Rectal smooth muscle tissue (tissue), 1 donor: ENCODE results near the gene PCDHGA1.

Source experiments
- H3K27ac ChIP-seq: one replicate; pipeline ENCODE4 v1.7.0; 2013; ENCODE audit warnings: low read depth, low read length, inconsistent platforms
- H3K27me3 ChIP-seq: one replicate; pipeline ENCODE4 v1.7.0; 2013; ENCODE audit warnings: low read length; ENCODE audit not compliant: control insufficient read depth, insufficient read depth
- H3K36me3 ChIP-seq: one replicate; pipeline ENCODE4 v1.7.0; 2013; ENCODE audit warnings: low read length; ENCODE audit not compliant: control insufficient read depth, insufficient read depth
- H3K4me1 ChIP-seq: one replicate; pipeline ENCODE4 v1.7.0; 2013; ENCODE audit warnings: low read length; ENCODE audit not compliant: control insufficient read depth, insufficient read depth
- H3K4me3 ChIP-seq: one replicate; pipeline ENCODE4 v1.7.0; 2013; ENCODE audit warnings: low read length
- H3K9ac ChIP-seq: one replicate; pipeline ENCODE4 v1.7.0; 2013; ENCODE audit warnings: low read length

PCDHGA1 gene

DNA sequence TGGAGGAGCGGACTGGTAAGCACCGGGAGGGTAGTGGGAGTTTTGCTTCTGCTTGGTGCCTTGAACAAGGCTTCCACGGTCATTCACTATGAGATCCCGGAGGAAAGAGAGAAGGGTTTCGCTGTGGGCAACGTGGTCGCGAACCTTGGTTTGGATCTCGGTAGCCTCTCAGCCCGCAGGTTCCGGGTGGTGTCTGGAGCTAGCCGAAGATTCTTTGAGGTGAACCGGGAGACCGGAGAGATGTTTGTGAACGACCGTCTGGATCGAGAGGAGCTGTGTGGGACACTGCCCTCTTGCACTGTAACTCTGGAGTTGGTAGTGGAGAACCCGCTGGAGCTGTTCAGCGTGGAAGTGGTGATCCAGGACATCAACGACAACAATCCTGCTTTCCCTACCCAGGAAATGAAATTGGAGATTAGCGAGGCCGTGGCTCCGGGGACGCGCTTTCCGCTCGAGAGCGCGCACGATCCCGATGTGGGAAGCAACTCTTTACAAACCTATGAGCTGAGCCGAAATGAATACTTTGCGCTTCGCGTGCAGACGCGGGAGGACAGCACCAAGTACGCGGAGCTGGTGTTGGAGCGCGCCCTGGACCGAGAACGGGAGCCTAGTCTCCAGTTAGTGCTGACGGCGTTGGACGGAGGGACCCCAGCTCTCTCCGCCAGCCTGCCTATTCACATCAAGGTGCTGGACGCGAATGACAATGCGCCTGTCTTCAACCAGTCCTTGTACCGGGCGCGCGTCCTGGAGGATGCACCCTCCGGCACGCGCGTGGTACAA lies 146.0 kb downstream of the PCDHGA1 start:
- H3K4me1 ChIP-seq, result peaks cover 26% of the 10 kb centered on the region
- peak overlapping the region; percentile 97 for H3K4me3 ChIP-seq
- H3K9ac ChIP-seq, result peak overlapping the region; percentile 64
- H3K27me3 ChIP-seq, result no peaks in the 10 kb centered on the region
- H3K27ac ChIP-seq, result peak overlapping the region; percentile 91
- no peaks in the 10 kb centered on the region for H3K36me3 ChIP-seq

DNA sequence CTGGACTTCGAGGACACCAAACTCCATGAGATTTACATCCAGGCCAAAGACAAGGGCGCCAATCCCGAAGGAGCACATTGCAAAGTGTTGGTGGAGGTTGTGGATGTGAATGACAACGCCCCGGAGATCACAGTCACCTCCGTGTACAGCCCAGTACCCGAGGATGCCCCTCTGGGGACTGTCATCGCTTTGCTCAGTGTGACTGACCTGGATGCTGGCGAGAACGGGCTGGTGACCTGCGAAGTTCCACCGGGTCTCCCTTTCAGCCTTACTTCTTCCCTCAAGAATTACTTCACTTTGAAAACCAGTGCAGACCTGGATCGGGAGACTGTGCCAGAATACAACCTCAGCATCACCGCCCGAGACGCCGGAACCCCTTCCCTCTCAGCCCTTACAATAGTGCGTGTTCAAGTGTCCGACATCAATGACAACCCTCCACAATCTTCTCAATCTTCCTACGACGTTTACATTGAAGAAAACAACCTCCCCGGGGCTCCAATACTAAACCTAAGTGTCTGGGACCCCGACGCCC lies 146.8 kb downstream of the PCDHGA1 start:
- Histone ChIP-seq H3K4me1 (peaks cover 26% of the 10 kb centered on the region), H3K4me3 (peak overlapping the region; percentile 97), H3K36me3 (no peaks in the 10 kb centered on the region), H3K27ac (peak overlapping the region; percentile 91), H3K9ac (no peak overlapping the region), H3K27me3 (no peaks in the 10 kb centered on the region)

DNA sequence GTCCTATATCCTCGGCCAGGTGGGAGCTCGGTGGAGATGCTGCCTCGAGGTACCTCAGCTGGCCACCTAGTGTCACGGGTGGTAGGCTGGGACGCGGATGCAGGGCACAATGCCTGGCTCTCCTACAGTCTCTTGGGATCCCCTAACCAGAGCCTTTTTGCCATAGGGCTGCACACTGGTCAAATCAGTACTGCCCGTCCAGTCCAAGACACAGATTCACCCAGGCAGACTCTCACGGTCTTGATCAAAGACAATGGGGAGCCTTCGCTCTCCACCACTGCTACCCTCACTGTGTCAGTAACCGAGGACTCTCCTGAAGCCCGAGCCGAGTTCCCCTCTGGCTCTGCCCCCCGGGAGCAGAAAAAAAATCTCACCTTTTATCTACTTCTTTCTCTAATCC lies 147.5 kb downstream of the PCDHGA1 start:
- H3K27me3 ChIP-seq, result no peaks in the 10 kb centered on the region

DNA sequence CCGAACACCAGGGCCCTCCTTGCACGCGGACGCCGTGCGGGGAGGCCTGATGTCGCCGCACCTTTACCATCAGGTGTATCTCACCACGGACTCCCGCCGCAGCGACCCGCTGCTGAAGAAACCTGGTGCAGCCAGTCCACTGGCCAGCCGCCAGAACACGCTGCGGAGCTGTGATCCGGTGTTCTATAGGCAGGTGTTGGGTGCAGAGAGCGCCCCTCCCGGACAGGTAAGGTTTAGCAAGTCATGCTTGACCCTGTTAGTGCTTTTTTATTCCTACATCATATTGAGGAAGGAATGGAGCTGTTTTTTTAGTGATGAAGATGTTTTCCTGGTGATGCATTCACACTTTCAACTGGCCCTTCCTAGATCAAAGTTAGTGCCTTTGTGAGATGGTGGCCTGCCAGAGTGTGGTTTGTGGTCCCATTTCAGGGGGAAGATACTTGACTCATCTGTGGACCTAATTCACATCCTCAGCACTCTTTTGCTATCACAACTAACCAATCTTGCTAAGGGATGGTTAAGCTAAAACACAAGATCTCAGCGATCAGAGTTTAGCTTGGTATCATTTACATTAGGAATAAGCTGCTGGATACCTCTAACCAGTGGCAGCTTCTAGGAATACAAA lies 148.1 kb downstream of the PCDHGA1 start:
- Histone ChIP-seq H3K27ac (no peak overlapping the region), H3K4me3 (peak overlapping the region; percentile 97), H3K9ac (peak overlapping the region; percentile 4), H3K36me3 (no peaks in the 10 kb centered on the region), H3K27me3 (no peaks in the 10 kb centered on the region), H3K4me1 (peaks cover 26% of the 10 kb centered on the region)

More for the DNA sequence above, 147.5 kb downstream of the PCDHGA1 start:
- H3K4me1 ChIP-seq, result peaks cover 26% of the 10 kb centered on the region
- peak overlapping the region; percentile 97 for H3K4me3 ChIP-seq
- no peak overlapping the region for H3K27ac ChIP-seq
- no peak overlapping the region for H3K9ac ChIP-seq
- no peaks in the 10 kb centered on the region for H3K36me3 ChIP-seq

DNA sequence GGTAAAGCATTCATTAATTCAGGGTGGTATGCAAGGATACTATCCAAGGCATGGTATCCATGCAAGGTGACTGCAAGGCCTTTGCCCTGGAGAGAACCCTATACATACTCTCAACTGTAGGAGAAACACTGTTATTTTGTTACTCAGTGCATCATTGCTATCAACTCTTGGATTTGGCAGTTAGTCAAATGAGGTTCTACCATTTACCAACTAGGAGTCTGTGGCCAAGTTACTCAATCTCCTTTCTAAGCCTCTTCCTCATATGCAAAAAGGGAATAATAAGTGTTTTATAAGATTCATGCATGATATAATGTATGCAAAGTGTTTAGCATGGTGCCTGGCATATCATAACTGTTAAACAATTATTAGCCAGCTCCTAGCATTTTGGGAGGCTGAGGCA lies 149.5 kb downstream of the PCDHGA1 start:
- H3K36me3 ChIP-seq, result no peaks in the 10 kb centered on the region
- H3K27me3 ChIP-seq, result no peaks in the 10 kb centered on the region
- H3K27ac ChIP-seq, result no peak overlapping the region
- no peak overlapping the region for H3K4me3 ChIP-seq
- peaks cover 31% of the 10 kb centered on the region for H3K4me1 ChIP-seq
- H3K9ac ChIP-seq, result no peak overlapping the region

DNA sequence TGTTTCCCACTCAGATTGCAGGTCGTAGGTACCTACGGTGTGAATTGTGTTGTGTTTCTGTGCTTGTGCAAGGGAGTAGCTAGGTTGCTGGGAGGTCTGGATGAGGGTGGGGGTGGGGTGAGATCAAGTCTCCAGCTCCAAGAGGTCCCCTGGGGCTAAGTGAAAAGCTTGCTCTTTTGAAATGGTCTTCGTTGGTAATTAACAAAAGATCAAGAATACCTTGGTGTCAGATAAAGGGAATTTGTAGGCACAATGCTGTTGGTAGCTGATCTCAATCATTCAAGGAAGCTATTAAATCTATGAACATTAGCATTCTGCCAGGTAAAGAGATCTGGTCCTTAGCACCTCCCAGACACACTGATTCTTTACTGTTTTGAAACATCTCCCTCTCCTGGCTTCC lies 153.6 kb downstream of the PCDHGA1 start:
- Histone ChIP-seq H3K27me3 (no peaks in the 10 kb centered on the region), H3K9ac (no peak overlapping the region), H3K4me1 (peaks cover 19% of the 10 kb centered on the region), H3K4me3 (no peak overlapping the region), H3K27ac (no peak overlapping the region), H3K36me3 (no peaks in the 10 kb centered on the region)

DNA sequence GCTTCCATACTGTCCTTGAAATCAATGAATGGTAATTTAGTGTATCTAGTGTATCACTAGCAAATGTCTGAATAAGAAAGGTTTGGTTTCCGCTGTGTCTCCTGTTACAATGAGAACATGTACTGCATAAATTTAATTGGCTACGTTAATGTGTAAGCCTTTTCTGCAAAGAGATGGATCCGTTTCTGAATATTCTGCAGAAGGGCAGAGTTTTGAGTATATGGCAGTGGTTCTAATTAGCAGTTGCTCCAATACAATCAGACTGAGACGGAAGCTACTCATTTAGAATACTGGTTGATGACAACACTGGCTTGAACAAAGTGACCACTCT lies 154.0 kb downstream of the PCDHGA1 start:
- H3K4me3 ChIP-seq, result peak overlapping the region; percentile 58
- no peak overlapping the region for H3K9ac ChIP-seq

DNA sequence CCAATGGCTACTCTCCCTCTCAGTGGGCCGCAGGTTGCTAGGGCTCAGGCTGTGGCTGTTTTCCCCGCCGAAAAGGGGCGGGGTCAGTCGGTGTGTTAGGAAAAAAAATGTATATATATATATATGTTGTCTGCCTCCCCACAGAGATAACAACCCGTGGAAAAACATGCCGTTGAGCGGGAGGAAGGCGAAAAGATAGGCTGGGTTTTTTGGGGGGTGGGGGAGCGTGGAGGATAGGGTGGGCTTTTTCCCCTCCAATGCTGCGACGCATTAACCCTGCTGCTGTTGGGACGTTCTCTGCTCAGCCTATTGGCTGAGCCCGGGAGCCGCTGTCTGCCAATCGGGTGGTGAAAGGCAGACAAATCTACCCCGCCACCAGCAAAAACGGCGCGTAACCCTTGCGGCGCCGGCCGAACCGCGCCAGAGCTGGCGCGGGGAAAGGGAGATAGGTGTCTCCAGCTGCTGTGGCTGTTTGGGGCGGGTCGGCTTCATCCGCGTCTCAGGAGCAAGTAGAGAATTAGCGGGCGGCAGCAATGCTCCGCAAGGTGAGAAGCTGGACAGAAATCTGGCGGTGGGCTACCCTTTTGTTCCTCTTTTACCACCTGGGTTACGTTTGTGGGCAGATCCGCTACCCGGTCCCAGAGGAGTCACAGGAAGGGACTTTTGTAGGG lies 154.5 kb downstream of the PCDHGA1 start, which contains the start of gene PCDHGC4:
Gene PCDHGC4 (plus strand): TSS at position 390 of the 671 bp plus-strand sequence. CDS start 144 bp downstream, at position 534.
- Histone ChIP-seq H3K4me3 (peak within 1 kb of the TSS; percentile 58), H3K27ac (no peak within 1 kb of the TSS), H3K4me1 (peaks cover 16% of the 10 kb centered on the region), H3K27me3 (no peaks in the 10 kb centered on the region), H3K36me3 (no peaks in the 10 kb centered on the region), H3K9ac (no peak within 1 kb of the TSS)

More for the DNA sequence above, 154.0 kb downstream of the PCDHGA1 start:
- H3K4me1 ChIP-seq, result peaks cover 20% of the 10 kb centered on the region
- H3K27me3 ChIP-seq, result no peaks in the 10 kb centered on the region
- H3K36me3 ChIP-seq, result no peaks in the 10 kb centered on the region
- no peak overlapping the region for H3K27ac ChIP-seq

DNA sequence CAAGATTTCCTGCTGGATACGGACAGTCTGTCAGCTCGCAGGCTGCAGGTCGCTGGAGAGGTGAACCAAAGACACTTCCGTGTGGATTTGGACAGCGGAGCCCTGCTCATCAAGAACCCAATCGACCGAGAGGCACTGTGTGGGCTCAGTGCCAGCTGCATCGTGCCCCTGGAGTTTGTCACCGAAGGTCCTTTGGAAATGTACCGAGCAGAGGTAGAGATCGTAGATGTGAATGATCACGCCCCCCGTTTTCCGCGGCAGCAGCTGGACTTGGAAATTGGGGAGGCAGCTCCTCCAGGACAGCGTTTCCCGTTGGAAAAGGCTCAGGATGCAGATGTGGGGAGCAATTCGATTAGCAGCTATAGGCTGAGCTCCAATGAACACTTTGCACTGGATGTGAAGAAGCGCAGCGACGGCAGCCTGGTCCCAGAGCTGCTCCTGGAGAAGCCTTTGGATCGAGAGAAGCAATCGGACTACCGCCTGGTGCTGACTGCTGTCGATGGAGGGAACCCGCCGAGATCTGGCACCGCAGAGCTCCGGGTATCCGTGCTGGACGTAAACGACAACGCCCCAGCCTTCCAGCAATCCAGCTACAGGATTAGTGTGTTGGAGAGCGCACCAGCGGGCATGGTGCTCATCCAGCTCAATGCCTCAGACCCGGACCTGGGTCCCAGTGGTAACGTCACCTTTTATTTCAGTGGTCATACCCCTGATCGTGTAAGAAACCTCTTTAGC lies 155.2 kb downstream of the PCDHGA1 start:
- Histone ChIP-seq H3K4me1 (peaks cover 15% of the 10 kb centered on the region), H3K27ac (no peak overlapping the region), H3K36me3 (no peaks in the 10 kb centered on the region), H3K4me3 (peak overlapping the region; percentile 58), H3K9ac (no peak overlapping the region), H3K27me3 (no peaks in the 10 kb centered on the region)

DNA sequence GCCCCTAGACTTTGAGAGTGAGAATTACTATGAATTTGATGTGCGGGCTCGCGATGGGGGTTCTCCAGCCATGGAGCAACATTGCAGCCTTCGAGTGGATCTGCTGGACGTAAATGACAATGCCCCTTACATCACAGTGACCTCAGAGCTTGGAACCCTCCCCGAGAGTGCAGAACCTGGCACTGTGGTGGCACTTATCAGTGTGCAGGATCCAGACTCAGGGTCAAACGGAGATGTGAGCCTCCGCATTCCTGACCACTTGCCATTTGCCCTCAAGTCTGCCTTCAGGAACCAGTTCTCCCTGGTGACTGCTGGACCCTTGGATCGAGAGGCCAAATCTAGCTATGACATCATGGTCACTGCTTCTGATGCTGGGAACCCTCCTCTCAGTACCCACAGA lies 155.8 kb downstream of the PCDHGA1 start:
- peaks cover 15% of the 10 kb centered on the region for H3K4me1 ChIP-seq
- H3K27ac ChIP-seq, result no peak overlapping the region
- peaks cover 2% of the 10 kb centered on the region for H3K36me3 ChIP-seq
- no peak overlapping the region for H3K9ac ChIP-seq
- no peak overlapping the region for H3K4me3 ChIP-seq
- H3K27me3 ChIP-seq, result no peaks in the 10 kb centered on the region

DNA sequence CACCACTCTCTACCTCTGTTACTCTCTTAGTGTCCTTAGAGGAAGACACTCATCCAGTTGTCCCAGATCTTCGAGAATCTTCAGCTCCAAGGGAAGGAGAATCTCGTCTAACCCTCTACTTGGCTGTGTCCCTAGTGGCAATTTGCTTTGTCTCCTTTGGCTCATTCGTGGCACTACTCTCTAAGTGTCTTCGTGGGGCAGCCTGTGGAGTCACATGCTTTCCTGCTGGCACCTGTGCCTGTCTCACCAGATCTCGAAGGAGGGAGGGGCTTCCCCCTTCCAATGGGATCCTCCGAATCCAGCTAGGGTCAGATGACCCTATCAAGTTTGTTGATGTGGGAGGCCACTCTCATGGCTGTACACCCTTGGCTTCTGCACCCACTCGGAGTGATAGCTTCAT lies 156.8 kb downstream of the PCDHGA1 start:
- H3K4me3 ChIP-seq, result no peak overlapping the region
- H3K27ac ChIP-seq, result no peak overlapping the region
- no peak overlapping the region for H3K9ac ChIP-seq
- no peaks in the 10 kb centered on the region for H3K27me3 ChIP-seq
- peaks cover 2% of the 10 kb centered on the region for H3K36me3 ChIP-seq
- H3K4me1 ChIP-seq, result peaks cover 15% of the 10 kb centered on the region
